SK-N-SH (cell line): ENCODE results near the gene KCNIP4.

ENCODE experiments used
- CTCF ChIP-seq: fragments of 200-600 bp; sonication (generic); IDR thresholded peaks from 2 replicates; pipeline ENCODE4 v1.6.1; 2017; ENCODE audit warnings: antibody characterized with exemption, mild to moderate bottlenecking, moderate library complexity
- EP300 ChIP-seq, 2 experiments: IDR thresholded peaks; 2 replicates each; pipeline versions ENCODE4 v1.4.0 to v1.6.1; 2012; ENCODE audit warnings: borderline replicate concordance in 1 of 2, low read depth in 1 of 2, low read length in 1 of 2
- FOXM1 ChIP-seq: IDR thresholded peaks from 2 replicates; pipeline ENCODE4 v1.4.0; 2012; ENCODE audit warnings: low read depth, mild to moderate bottlenecking
- MXI1 ChIP-seq: IDR thresholded peaks from 2 replicates; pipeline ENCODE4 v1.6.1; 2012; ENCODE audit warnings: mild to moderate bottlenecking, low read depth, low read length, improper control_type of control experiment
- POLR2AphosphoS5 ChIP-seq: IDR thresholded peaks from 2 replicates; pipeline ENCODE4 v1.6.1; 2012; ENCODE audit warnings: low read depth, low read length
- RAD21 ChIP-seq: IDR thresholded peaks from 2 replicates; pipeline ENCODE4 v1.6.1; 2012; ENCODE audit warnings: mild to moderate bottlenecking, low read length
- RCOR1 ChIP-seq: fragments of 150-350 bp; IDR thresholded peaks from 2 replicates; pipeline ENCODE4 v1.6.1; 2017; ENCODE audit warnings: antibody characterized with exemption, low read length
- REST ChIP-seq: IDR thresholded peaks from 2 replicates; pipeline ENCODE4 v1.6.1; 2012; ENCODE audit warnings: mild to moderate bottlenecking, low read depth, low read length, moderate library complexity
- SIN3A ChIP-seq: IDR thresholded peaks from 2 replicates; pipeline ENCODE4 v1.6.1; 2012; ENCODE audit warnings: low read depth, mild to moderate bottlenecking, low read length, moderate library complexity, borderline replicate concordance
- TAF1 ChIP-seq: IDR thresholded peaks from 2 replicates; pipeline ENCODE4 v1.6.1; 2012; ENCODE audit warnings: low read depth, mild to moderate bottlenecking, low read length, moderate library complexity, borderline replicate concordance
- TEAD4 ChIP-seq: IDR thresholded peaks from 2 replicates; pipeline ENCODE4 v1.4.0; 2012; ENCODE audit warnings: mild to moderate bottlenecking, borderline replicate concordance; ENCODE audit not compliant: insufficient read depth
- USF1 ChIP-seq: IDR thresholded peaks from 2 replicates; pipeline ENCODE4 v1.4.0; 2012; ENCODE audit warnings: low read depth, borderline replicate concordance
- ZBTB33 ChIP-seq: IDR thresholded peaks from 2 replicates; pipeline ENCODE4 v1.4.0; 2012; ENCODE audit warnings: low read depth, borderline replicate concordance

- no peak for TF ChIP-seq POLR2AphosphoS5
- no peak for TF ChIP-seq CTCF
- no peak for TF ChIP-seq USF1
- no peak for TF ChIP-seq FOXM1
- TF ChIP-seq EP300 (IDR thresholded peaks at IDR 0.05; ENCODE audit: borderline replicate concordance in 1 of 2, low read depth in 1 of 2, low read length in 1 of 2), result no peak
- no peak for TF ChIP-seq TEAD4
- TF ChIP-seq TAF1, result no peak
- TF ChIP-seq REST, result no peak
- no peak for TF ChIP-seq RAD21
- TF ChIP-seq ZBTB33, result no peak
- TF ChIP-seq SIN3A, result no peak
- TF ChIP-seq RCOR1, result no peak
- no peak for TF ChIP-seq MXI1
Measured at GRCh38 chr4:21385706-21386105, 562.9 kb downstream of the KCNIP4 start.
